HEK293 (cell line): ENCODE data around the gene CADPS2.

Experiments used
- ZNF16 ChIP-seq: fragments of 450-650 bp; formaldehyde crosslinking; IDR thresholded peaks from 2 replicates; pipeline ENCODE4 v1.5.1; 2016; ENCODE audit warnings: low read depth, missing biosample characterization, missing genetic modification characterization
- ZNF239 ChIP-seq: fragments of 450-650 bp; formaldehyde crosslinking; IDR thresholded peaks from 2 replicates; pipeline ENCODE4 v1.5.1; 2016; ENCODE audit warnings: missing biosample characterization, missing genetic modification characterization
- ZNF302 ChIP-seq: fragments of 450-650 bp; formaldehyde crosslinking; IDR thresholded peaks from 2 replicates; pipeline ENCODE4 v1.5.1; 2016; ENCODE audit warnings: missing biosample characterization, missing genetic modification characterization, low read depth
- ZNF37A ChIP-seq: fragments of 450-650 bp; IDR thresholded peaks from 2 replicates; pipeline ENCODE4 v1.5.1; 2018; ENCODE audit warnings: missing biosample characterization, missing genetic modification characterization
- ZNF416 ChIP-seq: fragments of 450-650 bp; formaldehyde crosslinking; IDR thresholded peaks from 2 replicates; pipeline ENCODE4 v1.5.1; 2016; ENCODE audit warnings: missing biosample characterization, missing genetic modification characterization
- ZNF837 ChIP-seq: fragments of 450-650 bp; formaldehyde crosslinking; IDR thresholded peaks from 2 replicates; pipeline ENCODE4 v1.5.1; 2016; ENCODE audit warnings: missing biosample characterization, missing genetic modification characterization
- TF ChIP-seq, protein P1 (sequence below): fragments of 450-650 bp; formaldehyde crosslinking; IDR thresholded peaks from 2 replicates; pipeline ENCODE4 v1.5.1; 2016; ENCODE audit warnings: missing biosample characterization, missing genetic modification characterization

DNA sequence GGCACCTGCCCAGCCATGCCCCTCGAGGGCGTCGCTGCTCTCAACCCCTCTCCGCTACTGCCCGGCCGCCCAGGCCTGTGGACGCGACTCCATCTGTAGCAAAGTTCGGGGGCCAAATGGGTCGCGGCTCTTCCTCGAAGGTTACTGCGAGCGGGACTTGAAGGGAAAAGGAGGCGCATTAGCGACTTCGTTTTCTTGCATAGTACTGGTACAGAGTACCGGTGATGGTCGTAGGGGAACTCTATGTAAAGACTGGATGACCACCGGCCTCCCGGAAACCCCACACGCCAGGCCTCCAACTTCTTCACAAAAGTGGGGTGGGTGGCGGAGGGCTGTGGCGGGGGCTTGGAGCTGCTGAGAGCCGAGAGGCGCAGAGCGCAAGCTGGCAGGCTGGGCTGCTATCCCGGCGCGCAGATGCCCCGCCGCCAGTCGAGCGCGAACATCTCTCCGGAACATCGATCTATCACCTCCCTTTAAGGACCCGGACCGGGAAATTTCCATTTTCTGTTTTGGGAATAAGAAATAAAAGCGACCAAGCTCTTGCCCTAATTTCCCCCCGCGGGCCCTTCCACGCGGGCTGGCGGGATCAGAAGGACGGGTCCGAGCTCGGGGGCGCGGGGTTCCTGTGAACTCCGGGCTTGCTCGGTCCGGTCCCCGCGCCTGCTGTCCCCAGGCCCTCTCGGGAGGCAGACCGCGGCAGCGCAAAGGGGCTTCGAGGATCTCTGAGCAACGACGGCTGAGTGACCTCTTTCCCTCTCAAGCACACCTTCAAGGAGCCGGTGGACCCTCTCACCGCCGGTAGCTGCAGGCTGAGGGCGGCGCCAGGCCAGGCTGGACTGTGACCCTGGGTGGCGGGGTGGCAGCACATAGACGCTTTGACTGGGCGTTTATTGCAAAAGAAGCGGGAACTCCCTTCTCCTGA, 569.5 kb downstream of the CADPS2 start:
- TF ChIP-seq, protein P1, sequence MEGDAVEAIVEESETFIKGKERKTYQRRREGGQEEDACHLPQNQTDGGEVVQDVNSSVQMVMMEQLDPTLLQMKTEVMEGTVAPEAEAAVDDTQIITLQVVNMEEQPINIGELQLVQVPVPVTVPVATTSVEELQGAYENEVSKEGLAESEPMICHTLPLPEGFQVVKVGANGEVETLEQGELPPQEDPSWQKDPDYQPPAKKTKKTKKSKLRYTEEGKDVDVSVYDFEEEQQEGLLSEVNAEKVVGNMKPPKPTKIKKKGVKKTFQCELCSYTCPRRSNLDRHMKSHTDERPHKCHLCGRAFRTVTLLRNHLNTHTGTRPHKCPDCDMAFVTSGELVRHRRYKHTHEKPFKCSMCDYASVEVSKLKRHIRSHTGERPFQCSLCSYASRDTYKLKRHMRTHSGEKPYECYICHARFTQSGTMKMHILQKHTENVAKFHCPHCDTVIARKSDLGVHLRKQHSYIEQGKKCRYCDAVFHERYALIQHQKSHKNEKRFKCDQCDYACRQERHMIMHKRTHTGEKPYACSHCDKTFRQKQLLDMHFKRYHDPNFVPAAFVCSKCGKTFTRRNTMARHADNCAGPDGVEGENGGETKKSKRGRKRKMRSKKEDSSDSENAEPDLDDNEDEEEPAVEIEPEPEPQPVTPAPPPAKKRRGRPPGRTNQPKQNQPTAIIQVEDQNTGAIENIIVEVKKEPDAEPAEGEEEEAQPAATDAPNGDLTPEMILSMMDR (tag by site-specific recombination): no peak
- TF ChIP-seq ZNF837 (tag by site-specific recombination) (no peak), ZNF302 (no peak), ZNF16 (no peak), ZNF416 (tag by site-specific recombination) (no peak), ZNF37A (no peak), ZNF239 (tag by site-specific recombination) (no peak)
